GM15510 (cell line): ENCODE data around the gene SLC25A22.

Experiments used
- POLR2A ChIP-seq: IDR thresholded peaks from 3 replicates; pipeline ENCODE4 v1.6.1; 2011; ENCODE audit warnings: borderline replicate concordance; ENCODE audit not compliant: insufficient read length; ENCODE audit errors: extremely low read depth

The SLC25A22 gene

DNA sequence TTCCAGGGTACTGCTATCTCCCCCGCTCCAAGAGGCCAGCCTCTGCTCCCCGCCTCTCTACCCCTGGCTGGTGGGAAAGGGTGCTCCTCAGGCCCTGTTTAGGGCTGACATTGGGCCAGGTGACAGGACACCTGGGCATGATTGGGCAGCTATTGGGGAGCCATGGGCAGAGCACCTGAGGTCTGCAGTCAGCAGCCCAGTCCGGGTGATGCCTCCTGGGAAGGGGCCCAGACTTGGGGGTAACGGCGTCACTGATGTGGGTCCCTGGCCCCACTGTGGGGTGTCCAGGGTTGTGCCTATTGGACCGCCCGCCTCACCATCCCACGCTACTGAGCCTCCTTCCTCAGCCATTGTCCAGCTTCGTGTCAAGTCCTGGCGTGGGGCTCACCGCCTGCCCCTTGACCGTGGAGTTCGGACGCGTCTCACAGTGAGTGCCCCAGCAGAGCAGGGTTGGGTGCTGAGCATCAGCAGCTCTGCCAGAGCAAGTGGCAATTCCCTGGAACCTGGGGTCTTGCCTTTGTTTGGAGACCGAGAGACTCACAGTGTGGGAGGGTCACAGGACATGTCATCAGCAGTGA, 18.0 kb downstream of the SLC25A22 start:
- no peak for TF ChIP-seq POLR2A

- no peak for TF ChIP-seq POLR2A
These were observed 18.8 kb downstream of the SLC25A22 start for GRCh38 chr11:778976-779954.

GRCh38 chr11:777288-778255, 20.5 kb downstream of the SLC25A22 start, which contains the start of gene GATD1:
GATD1 (minus strand) TSS chr11:777487; CDS start chr11:777462, 25 bp downstream.
- TF ChIP-seq POLR2A, result peak; percentile 99

DNA sequence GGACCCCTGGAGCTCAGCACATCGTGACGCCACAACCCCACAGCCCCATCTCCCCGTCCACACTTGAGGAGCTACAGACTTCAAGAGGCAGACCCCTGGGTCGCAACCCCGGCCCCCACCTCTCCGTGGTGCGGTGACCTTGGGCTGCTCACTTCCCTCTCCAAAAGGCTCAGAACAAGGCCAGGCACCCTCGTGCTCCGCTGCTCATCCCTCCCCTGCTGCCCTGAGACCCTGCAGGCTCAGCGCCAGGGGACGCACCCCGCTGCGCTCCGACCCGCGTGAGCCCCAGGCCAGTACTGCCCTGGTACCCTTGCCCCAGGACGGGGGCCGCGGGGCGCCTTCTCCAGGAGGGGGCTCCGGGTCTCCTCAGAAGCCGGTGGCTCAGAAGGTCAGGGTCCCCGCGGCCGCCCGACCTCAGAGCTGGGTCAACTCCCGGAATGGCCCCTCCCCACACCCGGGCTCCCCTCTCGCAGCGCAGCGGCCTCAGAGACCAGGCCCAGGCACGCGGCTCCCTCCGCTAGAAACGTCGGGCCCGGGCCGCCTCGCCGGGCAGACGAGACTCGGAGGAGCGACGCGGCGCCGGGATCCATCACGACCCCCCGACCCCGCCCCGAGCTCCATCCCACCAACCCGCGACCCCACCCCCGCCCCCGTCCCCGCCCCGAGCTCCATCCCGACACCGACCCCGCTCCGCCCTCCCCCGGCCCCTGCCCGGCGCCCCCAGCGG, 21.4 kb downstream of the SLC25A22 start:
- no peak for TF ChIP-seq POLR2A

DNA sequence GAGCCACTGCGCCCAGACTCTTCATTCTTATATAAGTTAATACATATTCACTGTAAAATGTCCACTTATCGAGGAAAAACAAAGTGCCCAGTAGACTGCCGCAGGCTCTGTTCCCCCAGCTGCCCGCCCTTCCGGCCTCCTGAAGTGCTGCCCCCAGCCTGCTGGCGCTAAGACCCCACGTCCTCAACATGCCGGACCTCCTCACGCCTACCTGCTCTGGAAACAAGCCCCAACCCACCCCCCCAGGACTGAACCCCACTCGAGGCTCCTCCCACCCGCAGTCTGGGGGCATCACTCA, 21.9 kb downstream of the SLC25A22 start:
- no peak for TF ChIP-seq POLR2A

DNA sequence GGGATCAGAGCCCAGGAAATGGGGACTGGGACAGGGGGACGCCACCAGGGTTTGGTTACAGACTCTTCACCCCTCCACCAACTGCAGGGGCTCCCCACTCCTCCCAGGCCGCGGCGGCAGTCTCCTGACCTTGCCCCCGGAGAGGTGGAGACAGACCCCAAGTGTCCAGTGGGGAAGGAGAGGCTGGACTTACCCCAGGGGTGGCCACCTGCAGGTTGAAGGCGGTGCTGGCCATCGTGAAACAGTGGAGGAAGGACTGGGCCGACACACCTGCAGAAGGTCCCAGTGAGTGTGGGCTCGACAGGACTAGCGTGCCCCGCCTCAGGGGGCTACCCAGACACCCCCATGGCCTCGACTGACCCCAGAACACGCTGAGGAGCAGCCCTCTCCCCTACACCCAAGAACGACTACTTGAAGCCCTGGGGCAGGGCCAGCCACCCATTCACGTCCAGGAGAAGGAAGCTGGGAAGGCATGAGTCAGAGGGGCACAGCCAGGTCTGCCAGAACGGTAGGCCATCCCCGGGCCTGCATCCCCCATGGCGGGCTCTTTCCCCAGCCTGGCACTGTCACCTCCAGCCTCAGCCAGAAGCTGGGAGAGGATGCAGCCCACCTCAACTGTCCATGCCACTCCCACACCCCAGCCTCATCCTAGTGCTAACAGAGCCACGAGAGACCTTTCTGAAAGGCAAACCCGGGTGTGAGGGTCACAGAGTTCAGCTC, 23.0 kb downstream of the SLC25A22 start:
- no peak for TF ChIP-seq POLR2A

- TF ChIP-seq POLR2A, result no peak
These were observed 24.3 kb downstream of the SLC25A22 start for GRCh38 chr11:773830-774229.

DNA sequence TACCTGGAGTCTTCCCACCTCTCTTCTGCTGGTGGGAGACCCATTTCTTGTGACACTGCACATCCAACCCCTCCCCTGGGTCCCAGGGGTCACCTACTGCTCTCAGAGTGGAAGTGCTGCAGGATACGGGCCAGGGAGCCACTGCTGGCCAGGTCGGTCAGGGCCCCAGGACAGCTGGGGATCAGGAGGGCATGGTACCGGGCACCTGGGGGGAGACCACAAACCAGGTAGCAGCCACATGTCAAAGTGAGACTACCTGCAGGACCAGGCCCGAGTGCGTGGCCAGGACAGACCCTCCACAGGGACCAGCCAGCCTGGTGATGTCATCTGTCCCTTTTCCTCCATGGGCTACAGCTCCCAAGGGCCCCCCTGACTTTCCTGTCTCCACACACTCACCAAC, 24.7 kb downstream of the SLC25A22 start:
- TF ChIP-seq POLR2A, result no peak

DNA sequence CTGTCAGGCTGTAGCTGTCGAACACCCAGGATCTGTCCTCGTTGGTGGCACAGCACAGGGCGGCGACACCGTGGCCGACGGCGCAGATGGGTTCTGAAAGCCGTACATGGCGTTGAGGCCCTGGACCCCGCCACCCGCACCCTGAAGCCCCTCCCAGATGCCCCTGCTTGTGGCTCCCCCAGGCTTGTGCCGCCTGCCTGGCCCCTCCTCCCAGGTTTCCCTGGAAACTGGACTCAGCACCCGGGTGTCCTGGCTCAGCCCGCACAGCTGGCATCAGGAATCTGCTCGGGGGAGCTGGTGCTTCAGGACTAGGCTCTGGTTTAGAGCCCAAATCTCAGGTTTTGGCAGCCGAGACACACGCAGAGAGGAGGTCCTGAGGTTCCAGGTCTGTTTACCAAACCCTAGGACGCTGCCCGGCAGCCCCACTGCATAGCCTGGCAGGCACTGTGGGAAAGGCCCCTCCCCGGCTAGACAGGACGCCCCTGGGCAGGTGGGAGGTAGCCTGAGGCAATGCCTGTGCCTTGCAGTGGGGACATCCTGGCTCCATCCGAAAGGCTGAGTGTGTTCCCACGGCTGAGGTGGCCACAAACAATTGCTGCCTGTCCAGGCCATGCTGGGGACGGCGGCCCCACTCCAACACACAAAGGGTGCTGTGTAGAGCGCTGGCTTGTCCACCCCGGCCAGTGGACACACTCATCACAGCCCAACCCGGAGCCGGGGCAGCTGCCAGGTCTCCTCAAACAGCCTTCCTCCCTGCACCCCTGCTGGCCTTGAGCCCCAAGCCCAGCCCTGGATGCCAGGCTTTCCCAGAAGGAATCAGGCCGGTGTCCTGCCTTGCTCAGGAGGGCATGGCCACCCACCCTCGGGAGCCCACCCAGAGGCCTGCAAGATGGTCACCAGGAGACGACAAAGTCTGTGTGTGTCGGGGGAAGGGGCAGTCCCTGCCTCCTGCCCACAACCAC, 25.4 kb downstream of the SLC25A22 start:
- TF ChIP-seq POLR2A, result no peak

GRCh38 chr11:771617-772204, 26.4 kb downstream of the SLC25A22 start:
- no peak for TF ChIP-seq POLR2A

DNA sequence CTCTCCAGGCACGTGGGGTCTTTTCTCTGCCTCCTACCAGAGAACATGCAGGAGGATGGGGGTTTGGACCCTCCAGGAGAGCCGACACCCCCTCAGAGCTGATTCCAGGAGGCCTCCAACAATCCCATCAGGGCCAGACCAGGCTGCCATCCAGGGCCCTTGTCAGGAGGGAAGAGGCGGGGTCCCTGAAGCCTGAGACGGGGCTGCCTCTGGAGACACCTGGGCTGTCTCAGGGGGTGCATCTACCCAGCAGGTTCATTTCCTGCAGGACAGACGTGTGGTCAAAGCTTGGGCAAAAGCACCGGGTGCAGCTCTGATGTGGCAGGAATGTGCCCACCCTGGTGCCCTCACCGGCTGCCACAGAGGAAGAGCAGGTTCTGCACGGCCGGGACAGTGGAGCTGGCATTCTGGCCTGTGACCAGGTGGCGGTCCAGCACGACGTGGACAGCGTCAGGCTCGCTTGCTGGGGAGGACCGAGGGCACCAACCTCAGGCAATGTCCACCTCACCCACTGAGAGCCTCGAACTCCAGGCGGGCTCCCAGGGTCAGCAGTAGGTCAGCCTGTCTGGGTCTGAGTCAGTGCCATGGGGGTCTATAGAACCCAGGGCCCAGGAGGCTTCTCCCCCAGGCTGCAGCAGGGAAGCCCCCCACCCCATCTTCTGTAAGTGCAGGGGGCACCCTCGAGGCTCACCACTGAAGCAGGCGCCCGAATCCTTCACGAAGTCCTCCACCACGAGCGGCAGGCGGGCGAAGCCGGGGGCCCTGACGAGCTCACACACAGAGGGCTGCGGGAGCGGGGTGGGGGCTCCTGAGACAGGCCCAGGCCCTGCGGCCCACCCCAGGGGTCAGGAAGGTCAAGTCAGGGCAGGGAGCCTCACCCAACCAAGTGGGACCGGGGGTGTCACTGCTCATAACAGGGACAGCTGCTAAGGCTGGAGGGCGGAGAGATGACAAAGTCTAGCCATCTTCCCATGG, 27.2 kb downstream of the SLC25A22 start:
- no peak for TF ChIP-seq POLR2A
